HepG2 (cell line): Measurements from ENCODE around the gene NATD1. TPM values are rescaled to one million over a fixed set of nuclear protein-coding genes. Genes with fewer than 3 reads are reported as not detected.

Experiments
- ADNP ChIP-seq: sonication (generic); formaldehyde crosslinking; IDR thresholded peaks from 2 replicates; pipeline ENCODE4 v1.4.0; 2020; ENCODE audit warnings: missing genetic modification reagents
- CC2D1A ChIP-seq: sonication (generic); formaldehyde crosslinking; IDR thresholded peaks from 2 replicates; pipeline ENCODE4 v1.8.1; 2023; ENCODE audit warnings: mild to moderate bottlenecking, missing genetic modification reagents
- ETV6 ChIP-seq: sonication (generic); formaldehyde crosslinking; conservative IDR thresholded peaks from 2 replicates; pipeline ENCODE4 v1.4.0; 2020; ENCODE audit warnings: missing genetic modification reagents
- FIP1L1 ChIP-seq: fragments of 200-400 bp; formaldehyde crosslinking; IDR thresholded peaks from 2 replicates; pipeline ENCODE4 v1.6.1; 2018; ENCODE audit warnings: low read depth, mild to moderate bottlenecking, low read length, moderate library complexity, borderline replicate concordance; ENCODE audit not compliant: insufficient read depth
- FOSL2 ChIP-seq: sonication (generic); formaldehyde crosslinking; IDR thresholded peaks from 2 replicates; pipeline ENCODE4 v1.4.0; 2020; ENCODE audit warnings: missing genetic modification reagents
- GFI1 ChIP-seq: sonication (generic); formaldehyde crosslinking; IDR thresholded peaks from 2 replicates; pipeline ENCODE4 v1.5.0; 2020; ENCODE audit warnings: missing genetic modification reagents, mild to moderate bottlenecking, borderline replicate concordance
- HDAC2 ChIP-seq: sonication (generic); formaldehyde crosslinking; IDR thresholded peaks from 2 replicates; pipeline ENCODE4 v1.4.0; 2020; ENCODE audit warnings: missing genetic modification reagents
- HIVEP1 ChIP-seq: sonication (generic); formaldehyde crosslinking; IDR thresholded peaks from 2 replicates; pipeline ENCODE4 v1.4.0; 2020; ENCODE audit warnings: mild to moderate bottlenecking, missing genetic modification reagents
- HNF4G ChIP-seq, 2 experiments: sonication (generic) in 1 of 2; formaldehyde crosslinking in 1 of 2; IDR thresholded peaks; 2 replicates each; pipeline versions ENCODE4 v1.4.0 to v1.6.1; 2011 to 2020; ENCODE audit warnings: borderline replicate concordance in 2 of 2, low read depth in 2 of 2, mild to moderate bottlenecking in 2 of 2, low read length in 1 of 2, missing genetic modification reagents in 1 of 2, moderate library complexity in 1 of 2
- HOMEZ ChIP-seq: IDR thresholded peaks from 2 replicates; pipeline ENCODE4 v1.6.1; 2016; ENCODE audit warnings: low read depth
- KDM5A ChIP-seq: fragments of 200-600 bp; sonication (generic); IDR thresholded peaks from 2 replicates; pipeline ENCODE4 v1.7.0; 2018; ENCODE audit warnings: antibody characterized with exemption, mild to moderate bottlenecking, low read length, borderline replicate concordance
- MEIS2 ChIP-seq: sonication (generic); formaldehyde crosslinking; IDR thresholded peaks from 2 replicates; pipeline ENCODE4 v1.9.0; 2021; ENCODE audit warnings: mild to moderate bottlenecking, missing genetic modification reagents
- NFRKB ChIP-seq: fragments of 450-650 bp; IDR thresholded peaks from 2 replicates; pipeline ENCODE4 v1.6.1; 2017
- SP5 ChIP-seq: IDR thresholded peaks from 2 replicates; pipeline ENCODE4 v1.6.1; 2016; ENCODE audit warnings: low read depth, borderline replicate concordance
- THAP7 ChIP-seq: sonication (generic); formaldehyde crosslinking; IDR thresholded peaks from 2 replicates; pipeline ENCODE4 v1.8.1; 2023; ENCODE audit warnings: mild to moderate bottlenecking, missing genetic modification reagents
- THAP8 ChIP-seq: sonication (generic); formaldehyde crosslinking; IDR thresholded peaks from 2 replicates; pipeline ENCODE4 v1.5.1; 2020; ENCODE audit warnings: missing genetic modification reagents, mild to moderate bottlenecking, borderline replicate concordance
- ZFYVE20 ChIP-seq: sonication (generic); formaldehyde crosslinking; IDR thresholded peaks from 2 replicates; pipeline ENCODE4 v1.8.0; 2023; ENCODE audit warnings: low read depth, mild to moderate bottlenecking, moderate library complexity, missing genetic modification reagents, borderline replicate concordance
- ZNF263 ChIP-seq: sonication (generic); formaldehyde crosslinking; IDR thresholded peaks from 2 replicates; pipeline ENCODE4 v1.4.0; 2020; ENCODE audit warnings: missing genetic modification reagents
- ZNF280B ChIP-seq: sonication (generic); formaldehyde crosslinking; IDR thresholded peaks from 2 replicates; pipeline ENCODE4 v1.5.0; 2020; ENCODE audit warnings: missing genetic modification reagents, mild to moderate bottlenecking, borderline replicate concordance
- ZNF550 ChIP-seq: sonication (generic); formaldehyde crosslinking; IDR thresholded peaks from 2 replicates; pipeline ENCODE4 v1.4.0; 2020; ENCODE audit warnings: mild to moderate bottlenecking, missing genetic modification reagents, borderline replicate concordance
- ZNF569 ChIP-seq: sonication (generic); formaldehyde crosslinking; IDR thresholded peaks from 2 replicates; pipeline ENCODE4 v1.5.0; 2020; ENCODE audit warnings: mild to moderate bottlenecking, missing genetic modification reagents, moderate library complexity, borderline replicate concordance
- ZNF577 ChIP-seq: sonication (generic); formaldehyde crosslinking; IDR thresholded peaks from 2 replicates; pipeline ENCODE4 v1.4.0; 2020; ENCODE audit warnings: mild to moderate bottlenecking, low read depth, missing genetic modification reagents, borderline replicate concordance
- ZNF619 ChIP-seq: sonication (generic); formaldehyde crosslinking; IDR thresholded peaks from 2 replicates; pipeline ENCODE4 v1.4.0; 2020; ENCODE audit warnings: mild to moderate bottlenecking, missing genetic modification reagents
- ZNF781 ChIP-seq: sonication (generic); formaldehyde crosslinking; IDR thresholded peaks from 2 replicates; pipeline ENCODE4 v1.5.1; 2020; ENCODE audit warnings: borderline replicate concordance, mild to moderate bottlenecking, missing genetic modification reagents; ENCODE audit errors: not compliant biosample characterization
- polyA plus RNA-seq, 8 experiments: library from polyadenylated mRNA; depleted of rRNA in 3 of 8; stranded (reverse) in 7 of 8; unstranded in 1 of 8; fragments of >200 nt; fragmentation: Illumina TruSeq in 4 of 8; extraction: Trizol in 4 of 8; gene quantifications; 2 replicates each; pipeline versions ENCODE4 v1.2.1 to v1.2.3, GENCODE V29; 2011 to 2016; ENCODE audit warnings: low read depth in 4 of 8, missing spikeins in 1 of 8, mixed read lengths in 1 of 8; ENCODE audit not compliant: insufficient read depth in 1 of 8
- total RNA-seq, 5 experiments: library from RNA; depleted of rRNA; stranded (reverse); fragments of >200 nt; fragmentation: Illumina TruSeq; extraction: Trizol; gene quantifications; 2 replicates each; pipeline ENCODE4 v1.2.3, GENCODE V29; 2016; ENCODE audit warnings: low read depth in 1 of 5

The NATD1 gene
- total and polyA plus RNA-seq, 2 of the 13 experiments (the other 11 are each of a cell fraction or from before 2014, with no cell fraction given): 0.31 to 2.3 TPM

- TF ChIP-seq MEIS2 (CRISPR knock-in tag) (no peak; the same call in 1 of the 2 replicates), FIP1L1 (no peak), HIVEP1 (no peak; the same call in 1 of the 2 replicates), ETV6 (CRISPR knock-in tag) (peak; percentile 34; the same call in 1 of the 2 replicates), ZNF781 (CRISPR knock-in tag) (peak; percentile 83), ZFYVE20 (CRISPR knock-in tag) (0 out of 2 replicates have a peak, but pooled peaks have one; percentile 18), HNF4G (IDR thresholded peaks at IDR 0.05; ENCODE audit: borderline replicate concordance, low read depth, low read length) (no peak; the same call in 1 of the 2 replicates), HNF4G (CRISPR knock-in tag; IDR thresholded peaks at IDR 0.05; ENCODE audit: borderline replicate concordance, low read depth) (no peak), ZNF263 (peak; percentile 45), CC2D1A (CRISPR knock-in tag) (no peak), ZNF550 (CRISPR knock-in tag) (no peak), ZNF280B (CRISPR knock-in tag) (no peak; the same call in 1 of the 2 replicates), ZNF577 (no peak), ADNP (no peak), ZNF619 (CRISPR knock-in tag) (no peak), ZNF569 (CRISPR knock-in tag) (no peak), SP5 (CRISPR knock-in tag) (no peak; the same call in 1 of the 2 replicates), HOMEZ (CRISPR knock-in tag) (no peak), THAP8 (0 out of 2 replicates have a peak, but pooled peaks have one; percentile 85), THAP7 (CRISPR knock-in tag) (no peak), FOSL2 (no peak; the same call in 1 of the 2 replicates), NFRKB (peak; percentile 48), KDM5A (peak; percentile 20; the same call in 1 of the 2 replicates), GFI1 (CRISPR knock-in tag) (no peak), HDAC2 (CRISPR knock-in tag) (peak; percentile 10; the same call in 1 of the 2 replicates)
Measured at GRCh38 chr17:21214015-21214776, 39.0 kb downstream of the NATD1 start, which contains the start of gene TMEM11 (continued).
